NB4 (cell line): Measurements from ENCODE around the gene PGGT1B.
A peak's percentile ranks its signal among the peaks of the same experiment; 100 is the strongest.

Experiments
- DNase-seq: peaks from one replicate; pipeline ENCODE4 v3.0.0; 2010; ENCODE audit warnings: low read depth
- H3K4me3 ChIP-seq: one replicate; pipeline ENCODE4 v1.5.1; 2011; ENCODE audit warnings: mild to moderate bottlenecking, low read depth, low read length, moderate library complexity
- CTCF ChIP-seq: IDR thresholded peaks from one replicate; pipeline ENCODE4 v1.5.1; 2012; ENCODE audit warnings: low read depth, low read length
- MAX ChIP-seq: IDR thresholded peaks from 2 replicates; pipeline ENCODE4 v1.6.1; 2011; ENCODE audit warnings: low read depth, low read length
- MYC ChIP-seq: IDR thresholded peaks from 2 replicates; pipeline ENCODE4 v1.6.1; 2011; ENCODE audit warnings: low read depth, low read length
- POLR2A ChIP-seq: IDR thresholded peaks from 2 replicates; pipeline ENCODE4 v1.6.1; 2011; ENCODE audit warnings: mild to moderate bottlenecking; ENCODE audit not compliant: insufficient read length; ENCODE audit errors: extremely low read depth

PGGT1B gene

GRCh38 chr5:115298811-115299210, 36.1 kb upstream of the PGGT1B start:
- peak; percentile 34 for DNase-seq
- H3K4me3 ChIP-seq: no peak overlapping the region
- TF ChIP-seq POLR2A: no peak
- no peak for TF ChIP-seq MAX

- TF ChIP-seq MYC (no peak), CTCF (no peak), POLR2A (no peak), MAX (no peak)
- DNase-seq: no peak
- H3K4me3 ChIP-seq: no peak overlapping the region
Measured at GRCh38 chr5:115297031-115297430, 34.4 kb upstream of the PGGT1B start.

GRCh38 chr5:115296124-115297022, 33.7 kb upstream of the PGGT1B start, which contains the start of gene CCDC112:
CCDC112 (minus strand) TSS chr5:115296654; CDS start chr5:115296543, 111 bp downstream.
- DNase-seq: peak; percentile 88
- H3K4me3 ChIP-seq: peak within 1 kb of the TSS; percentile 81
- TF ChIP-seq CTCF (no peak), MAX (peak; percentile 83), POLR2A (peak; percentile 65), MYC (peak; percentile 67)

GRCh38 chr5:115295777-115296123, 33.1 kb upstream of the PGGT1B start:
- DNase-seq: no peak
- TF ChIP-seq CTCF (no peak), POLR2A (no peak)

GRCh38 chr5:115291397-115291796, 28.7 kb upstream of the PGGT1B start:
- DNase-seq: no peak
- no peak overlapping the region for H3K4me3 ChIP-seq
- TF ChIP-seq CTCF (no peak), POLR2A (no peak), MYC (no peak), MAX (no peak)

More at GRCh38 chr5:115295777-115296123, 33.1 kb upstream of the PGGT1B start:
- peak overlapping the region; percentile 81 for H3K4me3 ChIP-seq

GRCh38 chr5:115289104-115289503, 26.4 kb upstream of the PGGT1B start:
- H3K4me3 ChIP-seq: no peak overlapping the region
- TF ChIP-seq MAX: no peak
- no peak for TF ChIP-seq MYC
- TF ChIP-seq POLR2A: no peak
- TF ChIP-seq CTCF: no peak
- DNase-seq: peak; percentile 47
